PFSK-1 (cell line): Measurements from ENCODE around the gene IL2RA.

ENCODE experiments used
- POLR2AphosphoS5 ChIP-seq: IDR thresholded peaks from 2 replicates; pipeline ENCODE4 v1.6.1; 2012; ENCODE audit warnings: low read depth, mild to moderate bottlenecking, control low read depth, low read length, moderate library complexity
- SIN3A ChIP-seq: IDR thresholded peaks from 2 replicates; pipeline ENCODE4 v1.6.1; 2012; ENCODE audit warnings: mild to moderate bottlenecking, low read length, moderate library complexity, borderline replicate concordance; ENCODE audit not compliant: insufficient read depth
- TF ChIP-seq, protein P1 (sequence below), 2 experiments: IDR thresholded peaks; 2 replicates each; pipeline versions ENCODE4 v1.6.1 to v1.8.0; 2011 to 2012; ENCODE audit warnings: low read depth in 2 of 2, low read length in 2 of 2, control low read depth in 1 of 2, inconsistent platforms in 1 of 2, mild to moderate bottlenecking in 1 of 2, moderate library complexity in 1 of 2; ENCODE audit not compliant: insufficient read depth in 1 of 2

DNA sequence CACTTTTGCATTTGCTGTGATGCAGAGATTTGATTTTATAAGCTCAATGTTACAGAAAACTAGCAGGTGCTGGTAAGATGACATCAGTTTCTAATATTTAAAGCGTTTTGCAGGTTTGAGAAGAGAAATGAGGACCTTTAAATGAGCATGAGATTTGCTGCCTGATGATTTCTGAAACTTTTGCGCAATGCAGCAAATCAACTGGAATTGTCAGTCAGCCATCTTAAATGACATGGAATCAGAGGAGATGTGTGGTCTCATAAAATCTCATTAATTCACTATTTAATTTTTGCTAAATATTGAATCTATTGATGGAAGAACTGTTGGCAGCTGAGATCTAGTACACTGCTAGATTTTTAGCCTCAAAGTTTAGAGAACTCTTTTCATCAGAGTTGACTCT, 30.6 kb upstream of the IL2RA start:
- TF ChIP-seq SIN3A (no peak), POLR2AphosphoS5 (no peak)
- TF ChIP-seq, protein P1, sequence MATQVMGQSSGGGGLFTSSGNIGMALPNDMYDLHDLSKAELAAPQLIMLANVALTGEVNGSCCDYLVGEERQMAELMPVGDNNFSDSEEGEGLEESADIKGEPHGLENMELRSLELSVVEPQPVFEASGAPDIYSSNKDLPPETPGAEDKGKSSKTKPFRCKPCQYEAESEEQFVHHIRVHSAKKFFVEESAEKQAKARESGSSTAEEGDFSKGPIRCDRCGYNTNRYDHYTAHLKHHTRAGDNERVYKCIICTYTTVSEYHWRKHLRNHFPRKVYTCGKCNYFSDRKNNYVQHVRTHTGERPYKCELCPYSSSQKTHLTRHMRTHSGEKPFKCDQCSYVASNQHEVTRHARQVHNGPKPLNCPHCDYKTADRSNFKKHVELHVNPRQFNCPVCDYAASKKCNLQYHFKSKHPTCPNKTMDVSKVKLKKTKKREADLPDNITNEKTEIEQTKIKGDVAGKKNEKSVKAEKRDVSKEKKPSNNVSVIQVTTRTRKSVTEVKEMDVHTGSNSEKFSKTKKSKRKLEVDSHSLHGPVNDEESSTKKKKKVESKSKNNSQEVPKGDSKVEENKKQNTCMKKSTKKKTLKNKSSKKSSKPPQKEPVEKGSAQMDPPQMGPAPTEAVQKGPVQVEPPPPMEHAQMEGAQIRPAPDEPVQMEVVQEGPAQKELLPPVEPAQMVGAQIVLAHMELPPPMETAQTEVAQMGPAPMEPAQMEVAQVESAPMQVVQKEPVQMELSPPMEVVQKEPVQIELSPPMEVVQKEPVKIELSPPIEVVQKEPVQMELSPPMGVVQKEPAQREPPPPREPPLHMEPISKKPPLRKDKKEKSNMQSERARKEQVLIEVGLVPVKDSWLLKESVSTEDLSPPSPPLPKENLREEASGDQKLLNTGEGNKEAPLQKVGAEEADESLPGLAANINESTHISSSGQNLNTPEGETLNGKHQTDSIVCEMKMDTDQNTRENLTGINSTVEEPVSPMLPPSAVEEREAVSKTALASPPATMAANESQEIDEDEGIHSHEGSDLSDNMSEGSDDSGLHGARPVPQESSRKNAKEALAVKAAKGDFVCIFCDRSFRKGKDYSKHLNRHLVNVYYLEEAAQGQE (IDR thresholded peaks at IDR 0.05; ENCODE audit: insufficient read depth in 1 of 2, low read depth in 2 of 2, low read length in 2 of 2): no peak
